H1 (cell line): ENCODE data around the gene SLAMF6. TPM values are rescaled to one million over a fixed set of nuclear protein-coding genes. Genes with fewer than 3 reads are reported as not detected.
"Not testable (repeated sequence)": the region's sequence is repeated elsewhere in the genome, so short reads cannot be mapped to it uniquely, and the experiment has no call there.

ENCODE experiments used
- CTCF ChIA-PET: fragments of 300-600 bp; sonication (Branson Sonifier 250); formaldehyde crosslinking; loops from one replicate; lab custom pipeline; 2021; ENCODE audit not compliant: partially characterized antibody; lab: Charles Lee
- POLR2A ChIA-PET: fragments of 300-600 bp; sonication (Branson Sonifier 250); formaldehyde crosslinking; loops from one replicate; lab custom pipeline; 2021; ENCODE audit warnings: inconsistent platforms; ENCODE audit not compliant: partially characterized antibody; lab: Charles Lee
- DNase-seq, 2 experiments: peaks; one replicate each; pipeline versions ENCODE4 v3.0.0 to v3.0.0-alpha.2; 2010 to 2022; ENCODE audit warnings: low spot score in 2 of 2, low read depth in 1 of 2, mixed read lengths in 1 of 2
- FAIRE-seq: peaks from 2 replicates; lab custom pipeline; 2011; peaks lifted over from hg19 to GRCh38; lab: Jason Lieb, UNC
- H2AFZ ChIP-seq: 2 replicates; pipeline ENCODE4 v1.8.1; 2012; ENCODE audit warnings: low read length, inconsistent platforms
- H2AK5ac ChIP-seq: 2 replicates; pipeline ENCODE4 v1.6.1; 2013; ENCODE audit warnings: low read depth, low read length
- H2BK120ac ChIP-seq: replicated peaks from 2 replicates; pipeline ENCODE3; 2013; ENCODE audit warnings: low read depth, low read length, inconsistent platforms
- H2BK12ac ChIP-seq: 2 replicates; pipeline ENCODE4 v1.6.1; 2013; ENCODE audit warnings: low read depth, low read length
- H2BK15ac ChIP-seq: 2 replicates; pipeline ENCODE4 v1.6.1; 2013; ENCODE audit warnings: low read length
- H2BK20ac ChIP-seq: 2 replicates; pipeline ENCODE4 v1.6.1; 2013; ENCODE audit warnings: low read length
- H2BK5ac ChIP-seq: 2 replicates; pipeline ENCODE4 v1.6.1; 2013; ENCODE audit warnings: low read depth, low read length
- H3K14ac ChIP-seq: 2 replicates; pipeline ENCODE4 v1.6.1; 2013; ENCODE audit warnings: inconsistent platforms; ENCODE audit not compliant: insufficient read length
- H3K18ac ChIP-seq: 2 replicates; pipeline ENCODE4 v1.6.1; 2013; ENCODE audit warnings: low read length; ENCODE audit errors: extremely low read depth
- H3K23ac ChIP-seq: 2 replicates; pipeline ENCODE4 v1.6.1; 2013; ENCODE audit warnings: inconsistent platforms; ENCODE audit not compliant: insufficient read length
- H3K23me2 ChIP-seq: 2 replicates; pipeline ENCODE4 v1.6.1; 2013; ENCODE audit warnings: low read depth, low read length
- H3K27ac ChIP-seq: 2 replicates; pipeline ENCODE4 v1.6.1; 2011; ENCODE audit warnings: low read depth, low read length, inconsistent platforms
- H3K27me3 ChIP-seq, 4 experiments: replicated peaks in 1 of 4; 1 replicate in 1 of 4; 2 replicates in 3 of 4; pipeline versions ENCODE4 v1.6.1 to v1.8.1; 2011 to 2013; ENCODE audit warnings: low read length in 3 of 4, mild to moderate bottlenecking in 3 of 4, inconsistent platforms in 2 of 4, mixed read lengths in 2 of 4, moderate library complexity in 1 of 4; ENCODE audit not compliant: control insufficient read depth in 3 of 4, insufficient read depth in 3 of 4; ENCODE audit errors: extremely low read depth in 1 of 4
- H3K36me3 ChIP-seq, 4 experiments: 2 replicates each; pipeline versions ENCODE4 v1.6.1 to v1.8.1; 2011 to 2013; ENCODE audit warnings: mild to moderate bottlenecking in 4 of 4, low read length in 3 of 4, moderate library complexity in 2 of 4, control low read depth in 1 of 4, inconsistent platforms in 1 of 4; ENCODE audit not compliant: insufficient read depth in 4 of 4, control insufficient read depth in 2 of 4
- H3K4ac ChIP-seq: replicated peaks from 2 replicates; pipeline ENCODE3; 2013; ENCODE audit warnings: low read length, low read depth, mixed read lengths, inconsistent platforms; ENCODE audit not compliant: insufficient read length
- H3K4me1 ChIP-seq, 4 experiments: replicated peaks in 1 of 4; 1 replicate in 1 of 4; 2 replicates in 3 of 4; pipeline versions ENCODE4 v1.6.1 to v1.8.1; 2011 to 2013; ENCODE audit warnings: low read length in 3 of 4, inconsistent platforms in 2 of 4, mixed read lengths in 1 of 4; ENCODE audit not compliant: insufficient read depth in 4 of 4, control insufficient read depth in 3 of 4
- H3K4me2 ChIP-seq, 2 experiments: 2 replicates each; pipeline versions ENCODE4 v1.6.1 to v1.8.1; 2011 to 2013; ENCODE audit warnings: low read depth in 2 of 2, low read length in 2 of 2, control low read depth in 1 of 2, inconsistent platforms in 1 of 2, mild to moderate bottlenecking in 1 of 2; ENCODE audit not compliant: insufficient read depth in 1 of 2
- H3K4me3 ChIP-seq, 4 experiments: fragments of 200-600, 300-600 bp in 1 of 4; sonication (generic), shearing (Covaris generic), sonication (Bioruptor Twin) in 1 of 4; 2 replicates each; pipeline versions ENCODE4 v1.5.1 to v1.8.1; 2011 to 2016; ENCODE audit warnings: low read length in 4 of 4, low read depth in 3 of 4, control low read depth in 2 of 4, inconsistent platforms in 2 of 4, mild to moderate bottlenecking in 2 of 4, mixed read lengths in 1 of 4, moderate library complexity in 1 of 4; ENCODE audit not compliant: insufficient read depth in 2 of 4; ENCODE audit errors: extremely low read depth in 1 of 4
- H3K56ac ChIP-seq: replicated peaks from 2 replicates; pipeline ENCODE3; 2013; ENCODE audit warnings: low read depth, mild to moderate bottlenecking, mixed read lengths, low read length, inconsistent platforms; ENCODE audit not compliant: insufficient read length
- H3K79me1 ChIP-seq: 2 replicates; pipeline ENCODE4 v1.6.1; 2013; ENCODE audit warnings: low read depth, low read length, control low read depth
- H3K79me2 ChIP-seq, 2 experiments: 2 replicates each; pipeline versions ENCODE4 v1.6.1 to v1.8.1; 2012 to 2013; ENCODE audit warnings: low read length in 2 of 2, mild to moderate bottlenecking in 2 of 2, inconsistent platforms in 1 of 2; ENCODE audit not compliant: insufficient read depth in 2 of 2, control insufficient read depth in 1 of 2
- H3K9ac ChIP-seq, 4 experiments: replicated peaks in 1 of 4; 1 replicate in 1 of 4; 2 replicates in 3 of 4; pipeline versions ENCODE4 v1.6.1 to v1.8.1; 2011 to 2013; ENCODE audit warnings: low read depth in 3 of 4, low read length in 3 of 4, control low read depth in 2 of 4, mild to moderate bottlenecking in 2 of 4, moderate library complexity in 2 of 4, inconsistent platforms in 1 of 4; ENCODE audit errors: extremely low read depth in 1 of 4
- H3K9me3 ChIP-seq, 2 experiments: 2 replicates each; pipeline versions ENCODE4 v1.6.1 to v1.8.1; 2012 to 2013; ENCODE audit warnings: mild to moderate bottlenecking in 2 of 2, moderate library complexity in 2 of 2, control low read depth in 1 of 2, inconsistent platforms in 1 of 2, low read depth in 1 of 2, low read length in 1 of 2, mixed read lengths in 1 of 2; ENCODE audit not compliant: insufficient read depth in 2 of 2
- H4K20me1 ChIP-seq, 2 experiments: replicated peaks in 1 of 2; 2 replicates each; pipeline versions ENCODE3 to v1.8.1; 2011 to 2013; ENCODE audit warnings: inconsistent platforms in 2 of 2, low read length in 2 of 2, mild to moderate bottlenecking in 1 of 2; ENCODE audit not compliant: insufficient read depth in 2 of 2, control insufficient read depth in 1 of 2
- H4K5ac ChIP-seq: 2 replicates; pipeline ENCODE4 v1.6.1; 2013; ENCODE audit warnings: low read length, low read depth, mixed read lengths, inconsistent platforms; ENCODE audit not compliant: insufficient read length
- H4K8ac ChIP-seq: 2 replicates; pipeline ENCODE4 v1.8.0; 2013; ENCODE audit warnings: mild to moderate bottlenecking, moderate library complexity, low read length, inconsistent platforms; ENCODE audit not compliant: insufficient read depth; ENCODE audit errors: extremely low read depth
- H4K91ac ChIP-seq: replicated peaks from 2 replicates; pipeline ENCODE3; 2013; ENCODE audit warnings: low read length, mixed read lengths, inconsistent platforms; ENCODE audit not compliant: insufficient read length
- WGBS, 2 experiments: shearing (Covaris generic) in 1 of 2; methylation state at CpG; one replicate each; pipeline versions ENCODE4 v1.1.6 to v1.1.7; 2013 to 2015; ENCODE audit warnings: low lambda C conversion rate in 2 of 2, mixed read lengths in 2 of 2, inconsistent platforms in 1 of 2, low coverage in 1 of 2, missing lambda C conversion rate in 1 of 2; ENCODE audit not compliant: insufficient replicate concordance in 2 of 2, insufficient coverage in 1 of 2, insufficient read length in 1 of 2; ENCODE audit errors: extremely low coverage in 1 of 2, missing lambda C conversion rate in 1 of 2; 5-methylcytosine and 5-hydroxymethylcytosine counted together
- polyA plus RNA-seq, 7 experiments: library from polyadenylated mRNA; depleted of rRNA in 3 of 7; stranded (reverse) in 5 of 7; unstranded in 2 of 7; fragments of >200 nt in 5 of 7; fragments of 200-250 nt in 2 of 7; gene quantifications; 1 replicate in 5 of 7; 2 replicates in 1 of 7; 4 replicates in 1 of 7; pipeline versions ENCODE4 v1.2.1 to v1.2.3, GENCODE V29; 2011 to 2013; ENCODE audit warnings: missing spikeins in 2 of 7, mixed read lengths in 2 of 7
- total RNA-seq: library from RNA; stranded (reverse); fragmentation: NEBNext Ultra II Directional; extraction: Animal tissue kit (Norgen Biotek cat#: 25700); gene quantifications from 2 replicates; pipeline ENCODE4 v1.2.1, GENCODE V29; 2021

Gene SLAMF6
- total and polyA plus RNA-seq, 2 of the 8 experiments (the other 6 are each of a cell fraction or from before 2014, with no cell fraction given) = not detected

DNA sequence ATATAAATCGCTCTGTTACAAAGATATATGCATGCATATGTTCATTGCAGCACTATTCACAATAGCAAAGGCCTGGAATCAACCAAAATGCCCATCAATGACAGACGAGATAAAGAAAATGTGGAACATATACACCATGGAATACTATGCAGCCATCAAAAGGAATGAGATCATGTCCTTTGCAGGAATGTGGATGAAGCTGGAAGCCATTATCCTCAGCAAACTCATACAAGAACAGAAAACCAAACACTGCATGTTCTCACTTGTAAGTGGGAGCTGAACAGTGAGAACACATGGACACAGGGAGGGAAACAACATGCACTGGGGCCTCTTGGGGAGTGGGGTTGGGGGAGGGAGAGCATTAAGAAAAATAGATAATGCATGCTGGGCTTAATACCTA is 5.5 kb downstream of the SLAMF6 start:
- H2AK5ac ChIP-seq, H3K23me2 ChIP-seq, H3K9ac ChIP-seq, H3K27ac ChIP-seq, H3K56ac ChIP-seq, H2BK12ac ChIP-seq, H3K9me3 ChIP-seq, H3K36me3 ChIP-seq, H3K14ac ChIP-seq, H4K91ac ChIP-seq, FAIRE-seq, H2BK15ac ChIP-seq, H3K4me1 ChIP-seq, H4K8ac ChIP-seq, H3K18ac ChIP-seq, H3K4me2 ChIP-seq, H3K4ac ChIP-seq, H2AFZ ChIP-seq, H2BK120ac ChIP-seq, H2BK5ac ChIP-seq, H4K5ac ChIP-seq, H3K79me2 ChIP-seq, POLR2A ChIA-PET, H3K23ac ChIP-seq, DNase-seq, H4K20me1 ChIP-seq, H3K4me3 ChIP-seq, H3K79me1 ChIP-seq, H2BK20ac ChIP-seq, H3K27me3 ChIP-seq: not testable (repeated sequence)
- WGBS, 2 experiments = 48% methylated on average over 2 of the region's 2 CpGs; no CpG with 5 or more reads in 1 of the 2 experiments
- CTCF ChIA-PET = interaction anchor here (1.0 kb wide), 1 partner anchor 66 kb away, joined by 3 read pairs; no protein-coding TSS in a partner anchor

DNA sequence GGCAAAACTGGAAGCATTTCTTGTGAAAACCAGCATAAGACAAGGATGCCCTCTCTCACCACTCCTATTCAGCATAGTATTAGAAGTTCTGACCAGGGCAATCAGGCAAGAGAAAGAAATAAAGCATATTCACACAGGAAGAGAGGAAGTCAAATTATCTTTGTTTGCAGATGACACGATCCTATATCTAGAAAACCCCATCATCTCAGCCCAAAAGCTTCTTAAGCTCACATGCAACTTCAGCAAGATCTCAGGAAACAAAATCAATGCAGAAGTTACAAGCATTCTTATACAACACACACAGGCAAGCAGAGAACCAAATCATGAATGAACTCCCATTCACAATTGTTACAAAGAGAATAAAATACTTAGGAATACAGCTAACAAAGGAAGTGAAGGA is 7.1 kb downstream of the SLAMF6 start:
- H3K14ac ChIP-seq, FAIRE-seq, H2BK15ac ChIP-seq: not testable (repeated sequence)

More for the DNA sequence above, 7.1 kb downstream of the SLAMF6 start:
- H3K79me2 ChIP-seq, H3K23ac ChIP-seq, H3K4ac ChIP-seq, H3K27ac ChIP-seq, H4K91ac ChIP-seq, H3K23me2 ChIP-seq, H3K56ac ChIP-seq, H4K20me1 ChIP-seq, H3K27me3 ChIP-seq, H2AFZ ChIP-seq, H3K4me3 ChIP-seq, H3K18ac ChIP-seq, H4K8ac ChIP-seq, H3K79me1 ChIP-seq, POLR2A ChIA-PET, H3K9ac ChIP-seq, H3K4me1 ChIP-seq, H2BK120ac ChIP-seq, H2AK5ac ChIP-seq, CTCF ChIA-PET, H3K9me3 ChIP-seq, DNase-seq, H2BK12ac ChIP-seq, H2BK20ac ChIP-seq, H3K4me2 ChIP-seq, H3K36me3 ChIP-seq, H4K5ac ChIP-seq, H2BK5ac ChIP-seq: not testable (repeated sequence)
- 94% methylated on average over 1 of the region's 1 CpG; no CpG with 5 or more reads in 1 of the 2 experiments for WGBS, 2 experiments
